Neural cell (in vitro differentiated cells): Measurements from ENCODE around the gene EFHD1.
"Not testable (repeated sequence)": the region's sequence is repeated elsewhere in the genome, so short reads cannot be mapped to it uniquely, and the experiment has no call there.

Experiments used
- CTCF ChIP-seq: fragments of 450-650 bp; IDR thresholded peaks from 2 replicates; pipeline ENCODE4 v1.5.1; 2014; ENCODE audit warnings: antibody characterized with exemption, mild to moderate bottlenecking, moderate library complexity; ENCODE audit not compliant: poor library complexity, severe bottlenecking
- EZH2 ChIP-seq: fragments of 200-600, 300-800 bp; shearing (Covaris generic), sonication (generic); IDR thresholded peaks from 2 replicates; pipeline ENCODE4 v1.6.1; 2014; ENCODE audit warnings: antibody characterized with exemption, low read length, borderline replicate concordance, mild to moderate bottlenecking; ENCODE audit not compliant: insufficient read depth, poor library complexity, severe bottlenecking
- RAD21 ChIP-seq: fragments of 450-650 bp; conservative IDR thresholded peaks from 2 replicates; pipeline ENCODE4 v1.6.1; 2014; ENCODE audit warnings: antibody characterized with exemption, mild to moderate bottlenecking, moderate library complexity
- REST ChIP-seq: IDR thresholded peaks from 2 replicates; pipeline ENCODE4 v1.6.1; 2012; ENCODE audit warnings: borderline replicate concordance

GRCh38 chr2:232720056-232720455 lies 86.7 kb downstream of the EFHD1 start:
- TF ChIP-seq CTCF, REST, RAD21, EZH2: not testable (repeated sequence)
